HCT116 (cell line): Measurements from ENCODE around the gene SEC24C. TPM values are rescaled to one million over a fixed set of nuclear protein-coding genes. Genes with fewer than 3 reads are reported as not detected.
A peak's percentile ranks its signal among the peaks of the same experiment; 100 is the strongest.
"Not testable (repeated sequence)": the region's sequence is repeated elsewhere in the genome, so short reads cannot be mapped to it uniquely, and the experiment has no call there.

Source experiments
- ATAC-seq: fragments of 200-7000 bp; cut with Tn5 transposase; 2 replicates; pipeline ENCODE4 v1.9.1; 2020; ENCODE audit warnings: mild to moderate bottlenecking, moderate library complexity
- BruUV-seq: library from RNA; stranded (reverse); fragments of 400-500 nt; replicated peaks from 2 replicates; lab custom pipeline; 2021; lab: Mats Ljungman, UMichigan
- CTCF ChIA-PET: fragments of 300-600 bp; sonication (Branson Sonifier 250); formaldehyde crosslinking; loops from one replicate; lab custom pipeline; 2021; ENCODE audit warnings: antibody characterized with exemption; lab: Charles Lee
- POLR2A ChIA-PET: fragments of 300-600, 350-600 bp; sonication (Branson Sonifier 250); formaldehyde crosslinking; loops from one replicate; lab custom pipeline; 2021; ENCODE audit warnings: antibody characterized with exemption; lab: Charles Lee
- RAD21 ChIA-PET, 2 experiments: fragments of 300-600 bp; sonication (Branson Sonifier 250); formaldehyde crosslinking; loops; one replicate each; lab custom pipeline; 2023; ENCODE audit warnings: low total read pairs in 2 of 2; ENCODE audit not compliant: uncharacterized antibody in 2 of 2, unreplicated experiment in 2 of 2, low non-redundant PET in 1 of 2; lab: Charles Lee
- DNase-seq: peaks from one replicate; pipeline ENCODE4 v3.0.0-alpha.2; 2010; ENCODE audit warnings: low read depth, low spot score
- H2AFZ ChIP-seq: fragments of 200-600 bp; shearing (Covaris generic), sonication (generic); 2 replicates; pipeline ENCODE4 v1.6.1; 2017; ENCODE audit warnings: low read depth, mixed run types, mixed read lengths, antibody characterized with exemption, low read length; ENCODE audit not compliant: poor library complexity, severe bottlenecking
- H3K27ac ChIP-seq: 2 replicates; pipeline ENCODE4 v1.5.1; 2012; ENCODE audit warnings: low read depth, low read length
- H3K27me3 ChIP-seq: fragments of 200-600 bp; sonication (generic); 2 replicates; pipeline ENCODE4 v1.6.1; 2016; ENCODE audit warnings: mixed run types, low read length, mixed read lengths; ENCODE audit not compliant: insufficient read depth
- H3K36me3 ChIP-seq, 2 experiments: fragments of 200-500 bp in 1 of 2; fragments of 200-600 bp in 1 of 2; sonication (Bioruptor generic) in 1 of 2; sonication (generic) in 1 of 2; 2 replicates each; pipeline versions ENCODE4 v1.5.1 to v1.6.1; 2014 to 2016; ENCODE audit warnings: low read length in 2 of 2, inconsistent platforms in 1 of 2, mixed read lengths in 1 of 2, mixed run types in 1 of 2; ENCODE audit not compliant: insufficient read depth in 2 of 2, control insufficient read depth in 1 of 2
- H3K4me1 ChIP-seq, 2 experiments: fragments of 200-600 bp in 1 of 2; sonication (generic) in 1 of 2; 2 replicates each; pipeline versions ENCODE4 v1.5.1 to v1.6.1; 2012 to 2017; ENCODE audit warnings: low read length in 2 of 2, inconsistent platforms in 1 of 2, mild to moderate bottlenecking in 1 of 2, mixed read lengths in 1 of 2, mixed run types in 1 of 2, moderate library complexity in 1 of 2; ENCODE audit not compliant: insufficient read depth in 2 of 2, control insufficient read depth in 1 of 2
- H3K4me2 ChIP-seq: fragments of 200-600 bp; sonication (generic); 2 replicates; pipeline ENCODE4 v1.6.1; 2017; ENCODE audit warnings: mixed run types, low read length, mixed read lengths
- H3K4me3 ChIP-seq, 2 experiments: fragments of 200-600 bp in 1 of 2; sonication (generic) in 1 of 2; replicated peaks in 1 of 2; 2 replicates each; pipeline ENCODE4 v1.5.1; 2011 to 2016; ENCODE audit warnings: low read length in 2 of 2, control low read depth in 1 of 2, low read depth in 1 of 2, mild to moderate bottlenecking in 1 of 2, mixed read lengths in 1 of 2, mixed run types in 1 of 2
- H3K79me2 ChIP-seq: fragments of 200-600 bp; sonication (generic); 2 replicates; pipeline ENCODE4 v1.6.1; 2017; ENCODE audit warnings: mild to moderate bottlenecking, mixed run types, low read length, moderate library complexity, mixed read lengths; ENCODE audit not compliant: insufficient read depth
- H3K9ac ChIP-seq: fragments of 200-600 bp; sonication (generic); 2 replicates; pipeline ENCODE4 v1.6.1; 2016; ENCODE audit warnings: low read length, mixed read lengths
- H3K9me2 ChIP-seq: fragments of 200-600 bp; sonication (generic), shearing (Covaris generic); 2 replicates; pipeline ENCODE4 v1.6.1; 2017; ENCODE audit warnings: mixed run types, mild to moderate bottlenecking, moderate library complexity; ENCODE audit not compliant: insufficient read depth
- H3K9me3 ChIP-seq, 2 experiments: fragments of 200-500 bp in 1 of 2; fragments of 200-600 bp in 1 of 2; sonication (Bioruptor generic) in 1 of 2; sonication (generic) in 1 of 2; 2 replicates each; pipeline ENCODE4 v1.6.1; 2014 to 2017; ENCODE audit warnings: low read length in 2 of 2, mixed read lengths in 2 of 2, inconsistent platforms in 1 of 2, low read depth in 1 of 2, mild to moderate bottlenecking in 1 of 2, mixed run types in 1 of 2, moderate library complexity in 1 of 2; ENCODE audit not compliant: control insufficient read depth in 1 of 2, insufficient read depth in 1 of 2
- H4K20me1 ChIP-seq: fragments of 200-600 bp; sonication (generic), shearing (Covaris generic); 2 replicates; pipeline ENCODE4 v1.6.1; 2017; ENCODE audit warnings: mixed run types, mild to moderate bottlenecking, moderate library complexity; ENCODE audit not compliant: insufficient read depth
- ATF3 ChIP-seq: IDR thresholded peaks from 2 replicates; pipeline ENCODE4 v1.6.1; 2012
- CEBPB ChIP-seq: IDR thresholded peaks from 2 replicates; pipeline ENCODE4 v1.6.1; 2012; ENCODE audit warnings: low read depth
- ELF1 ChIP-seq: IDR thresholded peaks from 2 replicates; pipeline ENCODE4 v1.6.1; 2012; ENCODE audit warnings: low read depth, borderline replicate concordance
- EZH2 ChIP-seq: fragments of 200-600 bp; sonication (generic); IDR thresholded peaks from 2 replicates; pipeline ENCODE4 v1.6.1; 2017; ENCODE audit warnings: antibody characterized with exemption, mixed run types
- EZH2phosphoT487 ChIP-seq: fragments of 200-600 bp; IDR thresholded peaks from 2 replicates; pipeline ENCODE4 v1.6.1; 2018; ENCODE audit warnings: antibody characterized with exemption, borderline replicate concordance
- JUND ChIP-seq: IDR thresholded peaks from 2 replicates; pipeline ENCODE4 v1.6.1; 2012
- MAX ChIP-seq: IDR thresholded peaks from 2 replicates; pipeline ENCODE4 v1.6.1; 2012
- POLR2AphosphoS5 ChIP-seq: IDR thresholded peaks from 2 replicates; pipeline ENCODE4 v1.6.1; 2011; ENCODE audit warnings: mild to moderate bottlenecking, low read depth, low read length, moderate library complexity
- REST ChIP-seq: IDR thresholded peaks from 2 replicates; pipeline ENCODE4 v1.6.1; 2012; ENCODE audit warnings: low read depth
- SP1 ChIP-seq: IDR thresholded peaks from 2 replicates; pipeline ENCODE4 v1.6.1; 2012; ENCODE audit warnings: low read depth
- SRF ChIP-seq: IDR thresholded peaks from 2 replicates; pipeline ENCODE4 v1.6.1; 2012; ENCODE audit warnings: low read depth
- TCF7L2 ChIP-seq: IDR thresholded peaks from 2 replicates; pipeline ENCODE4 v1.7.0; 2011; ENCODE audit warnings: borderline replicate concordance, inconsistent platforms; ENCODE audit not compliant: insufficient read depth, insufficient read length; ENCODE audit errors: extremely low read depth
- YY1 ChIP-seq: IDR thresholded peaks from 2 replicates; pipeline ENCODE4 v1.6.1; 2011; ENCODE audit warnings: low read length, low read depth, moderate library complexity, mild to moderate bottlenecking; ENCODE audit not compliant: insufficient replicate concordance; ENCODE audit errors: extremely low read depth
- ZBTB33 ChIP-seq: IDR thresholded peaks from 2 replicates; pipeline ENCODE4 v1.6.1; 2011; ENCODE audit warnings: mild to moderate bottlenecking, low read length, moderate library complexity; ENCODE audit not compliant: insufficient replicate concordance; ENCODE audit errors: extremely low read depth
- ZFX ChIP-seq: fragments of 450-650 bp; IDR thresholded peaks from 2 replicates; pipeline ENCODE4 v1.6.1; 2017
- intact Hi-C: fragments of 100-400 bp; cut with micrococcal nuclease; formaldehyde crosslinking; loops from 2 replicates; pipeline ENCODE4 v1.10.0; 2022
- total RNA-seq: library from RNA; stranded (reverse); gene quantifications from one replicate; pipeline ENCODE4 v1.2.1, GENCODE V29; 2021; ENCODE audit not compliant: unreplicated experiment

SEC24C gene
- total RNA-seq, 1 experiment from 2014 or later, result 60.9 TPM

GRCh38 chr10:73786512-73786885, 42.3 kb downstream of the SEC24C start:
- Histone ChIP-seq H3K9me3 (no peaks in the 10 kb centered on the region), H3K4me3 (peak overlapping the region; percentile 86 to 87), H3K79me2 (peaks cover 49% of the 10 kb centered on the region), H3K9ac (peak overlapping the region; percentile 69), H3K4me2 (peak overlapping the region; percentile 81), H3K27me3 (no peaks in the 10 kb centered on the region), H3K27ac (peak overlapping the region; percentile 60), H3K9me2 (no peaks in the 10 kb centered on the region), H2AFZ (no peak overlapping the region), H3K4me1 (peaks cover 11 to 21% of the 10 kb centered on the region in 2 experiments), H3K36me3 (peaks cover 0 to 12% of the 10 kb centered on the region in 2 experiments; a peak in 2 of 4 replicates), H4K20me1 (no peaks in the 10 kb centered on the region)
- BruUV-seq, result no TSS peak
- ATAC-seq (no peak), DNase-seq (no peak)
- TF ChIP-seq EZH2 (no peak), REST (no peak), JUND (no peak), SP1 (no peak), TCF7L2 (no peak), YY1 (no peak), EZH2phosphoT487 (no peak), ELF1 (no peak), MAX (no peak), ZFX (no peak), ZBTB33 (no peak), ATF3 (no peak), SRF (no peak), POLR2AphosphoS5 (no peak), CEBPB (no peak)
- RAD21 ChIA-PET, result no interaction called here
- CTCF ChIA-PET, result no interaction called here
- intact Hi-C loops, result no loop called here
- POLR2A ChIA-PET, result interaction anchor here (0.9 kb wide), 1 partner anchor 24 kb away, joined by 3 read pairs; no protein-coding TSS in a partner anchor

- BruUV-seq, H4K20me1 ChIP-seq, H3K9ac ChIP-seq, intact Hi-C loops, H3K4me2 ChIP-seq, ATAC-seq, H3K4me3 ChIP-seq, H3K27ac ChIP-seq, RAD21 ChIA-PET, H3K9me3 ChIP-seq, DNase-seq, H2AFZ ChIP-seq, POLR2A ChIA-PET, H3K9me2 ChIP-seq, H3K27me3 ChIP-seq, CTCF ChIA-PET: not testable (repeated sequence)
- H3K79me2 ChIP-seq, result peaks cover 42% of the 10 kb centered on the region
- H3K4me1 ChIP-seq, result peaks cover 11 to 21% of the 10 kb centered on the region in 2 experiments
- H3K36me3 ChIP-seq, result peaks cover 2 to 12% of the 10 kb centered on the region in 2 experiments; a peak in 2 of 4 replicates
These were observed 43.0 kb downstream of the SEC24C start for GRCh38 chr10:73787031-73787800.
